ENCODE data around the gene CDC42BPB. TPM values are rescaled to one million over a fixed set of nuclear protein-coding genes. Genes with fewer than 3 reads are reported as not detected.

CDC42BPB gene
- total and polyA plus RNA-seq, 2 donors from 2014 or later = 22.5 to 127 TPM

- Histone ChIP-seq H3K4me3 (ENCODE audit: low read length in 3 of 3) (no peak overlapping the region), H3K4me1 (ENCODE audit: control insufficient read depth in 2 of 3, insufficient read depth in 2 of 3, low read depth in 1 of 3, low read length in 3 of 3) (no peaks in the 10 kb centered on the region), H3K36me3 (ENCODE audit: control insufficient read depth in 2 of 3, insufficient read depth in 3 of 3, low read length in 3 of 3) (peaks cover 0 to 4% (median 2%) of the 10 kb centered on the region in 3 donors), H3K27me3 (ENCODE audit: control insufficient read depth, insufficient read depth, low read length) (no peaks in the 10 kb centered on the region), H3K9me3 (ENCODE audit: control insufficient read depth in 2 of 3, insufficient read depth in 1 of 3, low read length in 3 of 3) (no peaks in the 10 kb centered on the region), H3K9ac (ENCODE audit: low read length in 3 of 3) (no peak overlapping the region), H3K27ac (ENCODE audit: low read depth in 2 of 2, low read length in 2 of 2) (no peak overlapping the region)
- intact Hi-C loops (cut with DNase I) = no loop called here
- DNase-seq (no peak), FAIRE-seq (no peak)
- TF ChIP-seq CTCF (IDR thresholded peaks at IDR 0.05; ENCODE audit: borderline replicate concordance, extremely low read depth, insufficient read depth) = no peak
These were observed 155.7 kb downstream of the CDC42BPB start for GRCh38 chr14:102901633-102902032.

DNA sequence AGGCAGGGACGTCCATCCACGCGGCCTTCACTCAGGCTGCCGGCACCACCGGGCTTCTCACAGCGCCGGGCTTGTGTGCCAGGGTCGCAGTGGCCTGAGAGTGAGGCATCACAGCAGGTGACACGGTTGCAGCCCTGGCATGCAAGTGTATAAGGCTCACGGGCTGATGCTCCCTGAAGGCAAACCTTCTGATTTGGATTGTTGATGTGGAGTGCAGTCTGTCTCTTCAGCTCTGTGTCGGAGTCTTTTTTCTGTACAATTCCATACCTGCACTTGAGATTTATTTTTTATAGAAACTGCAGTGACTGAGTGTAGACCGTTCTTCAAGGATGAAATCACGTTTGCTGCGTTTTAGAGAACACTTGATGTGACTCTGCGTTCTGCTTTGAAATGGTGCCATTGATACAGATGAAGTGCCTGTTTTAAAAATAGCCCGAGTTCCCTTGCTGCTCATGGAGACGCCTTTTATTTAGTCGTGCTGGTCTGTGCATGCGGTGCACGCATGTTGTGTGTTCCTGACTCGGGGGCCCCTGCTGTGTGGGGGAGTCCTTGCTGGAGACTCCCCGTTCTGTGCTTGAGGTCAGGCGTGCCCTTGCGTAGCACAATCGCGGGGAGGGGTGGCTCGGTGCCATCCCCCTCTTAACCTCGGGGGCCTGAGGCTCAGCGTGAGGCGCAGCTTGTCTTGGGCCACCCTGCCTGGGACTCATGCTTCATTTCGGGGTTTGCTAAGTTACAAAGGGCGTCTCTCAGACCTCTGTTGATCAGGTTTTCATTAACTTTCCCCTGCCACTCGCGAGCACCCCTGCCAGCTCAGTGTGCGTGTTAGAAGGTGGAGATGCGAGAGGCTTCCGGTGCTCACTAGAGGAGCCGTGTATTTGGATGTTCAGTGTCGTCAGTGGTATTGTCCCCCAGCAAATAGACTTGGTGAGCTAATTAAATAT is 156.4 kb downstream of the CDC42BPB start:
- Histone ChIP-seq H3K9me3 (ENCODE audit: control insufficient read depth in 2 of 3, insufficient read depth in 1 of 3, low read length in 3 of 3) (no peaks in the 10 kb centered on the region), H3K36me3 (ENCODE audit: control insufficient read depth in 2 of 3, insufficient read depth in 3 of 3, low read length in 3 of 3) (peaks cover 0 to 4% (median 2%) of the 10 kb centered on the region in 3 donors), H3K4me3 (ENCODE audit: low read length in 3 of 3) (no peak overlapping the region), H3K9ac (ENCODE audit: low read length in 3 of 3) (no peak overlapping the region), H3K27me3 (ENCODE audit: control insufficient read depth, insufficient read depth, low read length) (no peaks in the 10 kb centered on the region), H3K4me1 (ENCODE audit: control insufficient read depth in 2 of 3, insufficient read depth in 2 of 3, low read depth in 1 of 3, low read length in 3 of 3) (no peaks in the 10 kb centered on the region), H3K27ac (ENCODE audit: low read depth in 2 of 2, low read length in 2 of 2) (no peak overlapping the region)
- no peak for TF ChIP-seq CTCF (IDR thresholded peaks at IDR 0.05; ENCODE audit: borderline replicate concordance, extremely low read depth, insufficient read depth)
- no peak for DNase-seq
- no peak for FAIRE-seq
- intact Hi-C loops (cut with DNase I) = no loop called here

- no peak for TF ChIP-seq CTCF (IDR thresholded peaks at IDR 0.05; ENCODE audit: borderline replicate concordance, extremely low read depth, insufficient read depth)
- no peaks in the 10 kb centered on the region for H3K27me3 ChIP-seq (ENCODE audit: control insufficient read depth, insufficient read depth, low read length)
- H3K9ac ChIP-seq (ENCODE audit: low read length in 3 of 3) = no peak overlapping the region
- FAIRE-seq = no peak
- H3K9me3 ChIP-seq (ENCODE audit: control insufficient read depth in 2 of 3, insufficient read depth in 1 of 3, low read length in 3 of 3) = no peaks in the 10 kb centered on the region
- intact Hi-C loops (cut with DNase I) = no loop called here
- DNase-seq = no peak
- no peaks in the 10 kb centered on the region for H3K4me1 ChIP-seq (ENCODE audit: control insufficient read depth in 2 of 3, insufficient read depth in 2 of 3, low read depth in 1 of 3, low read length in 3 of 3)
- H3K36me3 ChIP-seq (ENCODE audit: control insufficient read depth in 2 of 3, insufficient read depth in 3 of 3, low read length in 3 of 3) = peaks cover 0 to 4% (median 2%) of the 10 kb centered on the region in 3 donors
- no peak overlapping the region for H3K4me3 ChIP-seq (ENCODE audit: low read length in 3 of 3)
- H3K27ac ChIP-seq (ENCODE audit: low read depth in 2 of 2, low read length in 2 of 2) = no peak overlapping the region
These were observed 157.8 kb downstream of the CDC42BPB start for GRCh38 chr14:102899516-102899900.
